ENCODE data around the gene PARP8.
"Not testable (repeated sequence)": the region's sequence is repeated elsewhere in the genome, so short reads cannot be mapped to it uniquely, and the experiment has no call there.

PARP8 gene, protein sequence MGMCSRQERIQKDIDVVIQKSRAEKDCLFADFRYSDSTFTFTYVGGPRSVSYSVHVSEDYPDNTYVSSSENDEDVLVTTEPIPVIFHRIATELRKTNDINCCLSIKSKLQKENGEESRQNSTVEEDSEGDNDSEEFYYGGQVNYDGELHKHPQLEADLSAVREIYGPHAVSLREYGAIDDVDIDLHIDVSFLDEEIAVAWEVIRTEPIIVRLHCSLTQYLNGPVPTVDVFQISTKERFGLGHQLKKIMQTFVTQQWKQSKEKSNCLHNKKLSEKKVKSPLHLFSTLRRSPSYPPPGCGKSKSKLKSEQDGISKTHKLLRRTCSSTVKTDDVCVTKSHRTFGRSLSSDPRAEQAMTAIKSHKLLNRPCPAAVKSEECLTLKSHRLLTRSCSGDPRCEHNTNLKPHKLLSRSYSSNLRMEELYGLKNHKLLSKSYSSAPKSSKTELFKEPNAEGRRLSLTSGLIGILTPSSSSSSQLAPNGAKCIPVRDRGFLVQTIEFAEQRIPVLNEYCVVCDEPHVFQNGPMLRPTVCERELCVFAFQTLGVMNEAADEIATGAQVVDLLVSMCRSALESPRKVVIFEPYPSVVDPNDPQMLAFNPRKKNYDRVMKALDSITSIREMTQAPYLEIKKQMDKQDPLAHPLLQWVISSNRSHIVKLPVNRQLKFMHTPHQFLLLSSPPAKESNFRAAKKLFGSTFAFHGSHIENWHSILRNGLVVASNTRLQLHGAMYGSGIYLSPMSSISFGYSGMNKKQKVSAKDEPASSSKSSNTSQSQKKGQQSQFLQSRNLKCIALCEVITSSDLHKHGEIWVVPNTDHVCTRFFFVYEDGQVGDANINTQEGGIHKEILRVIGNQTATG

DNA sequence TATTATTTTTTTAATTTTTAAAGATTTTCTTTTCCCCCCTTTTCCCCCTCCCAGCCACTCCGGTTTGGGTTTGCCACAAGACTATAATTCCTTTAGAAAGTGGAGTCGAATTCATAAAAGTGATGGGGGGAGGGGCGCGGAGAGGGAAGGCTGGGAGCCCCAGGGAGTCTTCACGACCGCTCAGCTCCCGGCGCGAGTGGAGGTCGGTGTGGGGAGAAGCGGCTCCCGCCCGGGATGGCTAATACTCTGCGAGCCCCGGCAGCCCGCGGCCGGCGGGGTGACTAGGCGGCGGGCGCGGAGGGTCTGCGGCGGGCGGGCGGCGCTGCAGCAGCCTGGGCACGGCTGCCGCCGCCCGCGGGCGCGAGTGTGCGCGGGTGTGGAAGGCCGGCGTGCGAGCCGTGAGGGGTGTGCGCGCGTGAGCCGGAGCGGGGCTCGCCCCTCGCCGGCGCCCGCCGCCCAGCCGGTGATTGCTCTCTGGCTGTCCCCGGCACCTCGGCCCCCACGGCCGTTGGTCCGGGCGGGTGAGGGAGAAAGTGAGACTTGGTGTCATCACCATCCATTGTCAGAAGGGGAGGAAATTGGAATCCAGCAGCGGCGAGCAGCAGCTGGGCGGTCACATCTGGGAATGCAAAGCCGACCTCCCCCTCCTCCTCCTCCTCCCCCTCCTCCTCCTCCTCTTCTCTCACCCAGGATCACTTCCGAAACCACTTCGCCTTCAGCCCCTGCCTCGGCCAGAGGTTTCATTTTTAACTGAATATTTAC, at the start of gene PARP8:
TSS of gene PARP8 (plus strand) at position 377 of the 762 bp plus-strand sequence. CDS start 459 bp downstream, outside the sequence.
- peak; percentile 50 for DNase-seq (ENCODE audit: low spot score)

DNA sequence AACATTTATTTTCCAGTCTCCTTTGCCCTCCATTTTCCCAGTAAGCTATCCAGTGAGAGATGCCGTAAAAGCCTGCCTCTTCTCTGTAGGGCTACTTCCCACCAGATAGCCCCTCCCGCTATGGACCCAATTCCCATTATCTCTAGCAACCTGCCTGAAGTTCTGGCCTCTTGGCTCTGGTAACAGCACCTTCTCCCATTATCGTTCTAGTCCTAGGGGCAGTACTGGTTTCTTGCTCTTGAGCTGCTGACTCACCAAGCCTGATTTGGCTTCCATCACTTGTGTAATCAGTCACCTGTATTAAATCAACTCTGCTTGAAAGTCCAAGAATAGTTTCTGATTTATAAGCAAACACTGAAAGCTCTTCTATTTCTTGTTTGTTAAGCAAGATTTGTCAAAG, 42.8 kb upstream of the PARP8 start:
- DNase-seq (ENCODE audit: low spot score): no peak

DNA sequence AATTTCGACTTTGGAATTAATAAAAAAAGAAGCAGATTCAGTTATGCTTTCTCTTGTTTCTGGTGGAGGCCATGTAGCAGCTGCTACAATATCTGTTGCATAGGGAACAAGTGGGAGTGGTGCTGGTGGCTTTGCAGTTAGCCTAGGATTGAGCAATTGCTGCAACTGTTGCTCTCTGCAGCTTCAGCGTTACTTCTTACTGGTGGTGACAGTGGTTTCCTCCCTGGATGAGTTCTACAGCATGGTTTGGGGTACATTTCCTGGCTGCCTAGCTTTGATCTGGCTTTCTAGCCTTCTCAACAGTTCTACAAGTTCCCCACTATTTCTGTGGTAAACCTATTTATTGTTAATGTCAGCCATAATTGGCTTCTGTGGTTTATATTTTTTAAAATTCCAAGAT, 31.6 kb upstream of the PARP8 start:
- DNase-seq (ENCODE audit: low spot score): not testable (repeated sequence)

DNA sequence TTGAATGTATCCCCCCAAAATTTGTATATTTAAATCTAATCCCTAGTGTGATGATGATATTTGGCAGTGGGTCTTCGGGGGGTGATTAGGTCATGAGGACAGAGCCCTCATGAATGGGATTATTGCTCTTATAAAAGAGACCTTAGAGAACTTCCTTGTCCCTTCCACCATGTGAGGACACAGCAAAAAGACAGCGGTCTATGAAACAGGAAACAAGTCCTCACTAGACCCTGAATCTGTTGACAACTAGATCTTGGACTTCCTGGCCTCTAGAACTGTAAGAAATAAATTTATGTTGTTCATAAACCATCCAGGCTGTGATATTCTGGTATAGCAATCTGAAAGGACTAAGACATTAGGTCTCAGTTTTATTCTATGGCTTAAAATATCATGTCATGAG, 28.9 kb upstream of the PARP8 start:
- DNase-seq (ENCODE audit: low spot score): not testable (repeated sequence)

DNA sequence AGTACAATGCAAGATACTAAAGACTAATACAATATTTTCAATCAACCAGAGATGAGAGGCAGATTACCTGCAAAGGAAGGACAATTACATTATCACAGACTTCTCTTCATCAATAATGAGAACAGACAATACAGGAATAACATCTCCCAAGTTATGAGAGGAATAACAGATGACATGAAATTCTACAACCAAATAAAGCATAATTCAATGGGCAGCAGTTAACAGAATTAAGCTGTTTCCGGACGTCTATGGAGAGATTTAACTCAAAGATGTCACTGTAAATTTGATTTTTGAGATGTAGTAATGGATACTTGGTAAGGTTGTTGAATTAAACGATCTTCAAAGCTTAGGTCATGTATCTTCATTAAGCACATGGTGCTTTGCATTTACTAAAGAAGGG, 19.8 kb upstream of the PARP8 start:
- no peak for DNase-seq (ENCODE audit: low spot score)

DNA sequence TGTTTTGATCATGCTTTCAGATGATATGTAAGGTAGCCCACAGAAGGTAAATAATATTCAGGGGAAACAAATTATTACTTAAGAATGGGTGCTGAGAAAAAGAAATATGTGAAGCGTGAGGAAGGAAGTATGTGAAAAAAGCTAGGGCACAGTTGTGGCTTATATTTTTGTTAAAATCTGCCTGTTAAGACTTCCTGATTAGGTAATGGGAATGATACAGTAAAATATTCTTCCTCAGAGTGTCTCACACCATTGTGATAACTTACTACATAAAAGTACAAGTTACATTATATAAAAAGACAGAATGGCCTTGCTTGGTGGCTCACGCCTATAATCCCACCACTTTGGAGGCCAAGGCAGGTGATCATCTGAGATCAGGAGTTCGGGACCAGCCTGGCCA, 18.7 kb upstream of the PARP8 start:
- no peak for DNase-seq (ENCODE audit: low spot score)

DNA sequence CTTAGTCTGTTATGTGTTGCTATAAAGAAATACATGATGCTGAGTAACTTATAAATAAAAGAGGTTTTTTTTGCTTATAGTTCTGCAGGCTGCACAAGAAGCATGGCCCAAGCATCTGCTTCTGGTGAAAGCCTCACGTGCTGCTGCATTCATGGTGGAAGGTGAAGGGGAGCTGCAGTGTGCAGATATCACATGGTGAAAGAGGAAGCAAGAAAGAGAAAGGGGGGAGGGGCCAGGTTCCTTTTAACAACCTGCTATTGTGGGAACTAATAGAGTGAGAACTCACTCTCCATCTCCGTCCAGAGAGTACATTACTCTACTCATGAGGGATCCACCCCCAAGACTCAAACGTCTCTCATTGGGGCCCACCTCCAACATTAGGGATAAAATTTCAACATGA, 12.5 kb upstream of the PARP8 start:
- no peak for DNase-seq (ENCODE audit: low spot score)

DNA sequence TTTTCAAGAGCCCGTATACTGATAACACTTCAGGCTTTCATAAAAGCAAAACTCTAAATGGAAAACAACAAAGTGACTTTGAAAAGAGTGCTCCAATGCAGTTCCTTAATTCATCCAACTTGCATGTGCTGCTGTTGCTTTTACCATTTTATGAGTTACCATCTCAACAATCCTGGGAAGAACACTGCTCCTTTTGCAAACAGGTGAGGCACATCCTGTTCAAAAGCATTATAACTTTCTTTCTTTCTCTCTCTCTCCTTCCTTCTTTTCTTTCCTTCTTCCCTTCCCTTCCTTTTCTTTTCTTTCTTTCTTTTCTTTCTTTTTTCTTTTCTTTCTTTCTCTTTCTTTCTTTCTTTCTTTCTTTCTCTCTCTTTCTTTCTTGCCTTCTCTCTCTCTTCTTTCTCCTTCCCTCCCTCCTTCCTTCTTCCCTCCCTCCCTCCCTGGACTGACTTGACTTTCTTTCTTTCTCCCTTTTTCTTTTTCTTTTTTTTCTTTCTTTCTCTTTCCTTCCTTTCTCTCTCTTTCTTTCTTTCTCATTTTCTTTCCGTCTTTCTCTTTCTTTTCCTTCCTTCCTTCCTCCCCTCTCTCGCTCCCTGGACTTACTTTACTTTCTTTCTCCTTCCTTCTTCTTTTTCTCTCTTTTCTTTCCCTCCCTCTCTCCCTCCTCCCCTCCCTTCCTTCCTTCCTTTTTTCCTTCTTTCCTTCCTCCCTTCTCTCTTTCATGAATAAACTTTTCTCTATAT, 11.2 kb upstream of the PARP8 start:
- DNase-seq (ENCODE audit: low spot score): no peak

DNA sequence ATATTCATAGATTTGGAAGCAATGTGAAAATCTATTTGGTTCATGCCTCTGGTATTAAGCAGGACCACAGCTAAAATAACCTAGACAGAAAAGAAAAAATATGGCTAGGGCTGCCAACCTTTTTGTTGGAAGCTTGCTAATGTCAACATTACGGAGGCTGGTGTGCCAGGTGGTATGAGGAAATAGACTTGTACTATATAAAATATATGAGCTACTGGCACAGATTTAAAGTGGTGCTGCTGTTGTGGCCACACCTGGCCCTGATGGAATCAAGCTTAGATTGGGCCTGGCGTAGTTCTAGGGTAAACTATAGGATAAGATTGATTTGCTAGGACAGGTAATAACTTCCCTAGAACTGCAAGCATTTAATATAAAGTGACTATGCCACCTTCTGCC, 10.6 kb upstream of the PARP8 start:
- no peak for DNase-seq (ENCODE audit: low spot score)

DNA sequence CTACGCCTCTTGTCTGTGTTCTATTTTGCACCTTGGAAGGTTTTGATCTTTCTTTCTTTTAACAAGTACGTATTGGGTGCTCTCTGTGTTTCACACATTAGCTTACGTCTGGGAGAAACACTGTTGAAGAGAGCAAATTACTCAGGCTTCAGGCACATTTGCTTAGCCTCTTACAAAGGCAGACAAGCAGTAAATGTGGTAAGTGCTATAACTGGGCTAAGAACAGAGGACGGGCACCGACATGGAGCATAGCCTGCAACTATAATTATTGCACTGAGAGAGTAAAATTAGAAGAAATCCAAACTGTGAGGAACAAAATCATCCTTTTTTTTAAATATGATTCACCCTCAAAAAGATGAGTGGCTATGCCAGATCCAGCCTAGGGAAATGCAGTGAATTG, 9.4 kb upstream of the PARP8 start:
- no peak for DNase-seq (ENCODE audit: low spot score)

DNA sequence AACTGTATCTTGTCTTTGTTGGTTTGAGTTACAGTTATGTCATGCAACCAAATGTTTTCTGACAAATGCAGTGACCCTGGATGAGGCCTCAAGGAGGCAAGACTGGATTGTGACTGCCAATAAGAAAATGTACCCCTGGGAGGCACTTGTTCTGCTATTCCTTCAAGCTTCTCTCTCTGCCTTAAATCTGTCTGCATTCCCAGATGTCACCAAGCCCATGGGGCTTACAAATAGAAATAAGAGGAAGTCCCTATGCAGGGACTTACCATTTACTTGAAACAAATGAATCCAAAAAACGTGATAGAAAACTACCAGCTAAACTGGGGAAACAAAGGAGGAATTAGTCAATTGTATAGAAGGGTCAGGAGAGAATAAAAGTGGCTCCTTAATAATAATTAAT, 8.2 kb upstream of the PARP8 start:
- no peak for DNase-seq (ENCODE audit: low spot score)

DNA sequence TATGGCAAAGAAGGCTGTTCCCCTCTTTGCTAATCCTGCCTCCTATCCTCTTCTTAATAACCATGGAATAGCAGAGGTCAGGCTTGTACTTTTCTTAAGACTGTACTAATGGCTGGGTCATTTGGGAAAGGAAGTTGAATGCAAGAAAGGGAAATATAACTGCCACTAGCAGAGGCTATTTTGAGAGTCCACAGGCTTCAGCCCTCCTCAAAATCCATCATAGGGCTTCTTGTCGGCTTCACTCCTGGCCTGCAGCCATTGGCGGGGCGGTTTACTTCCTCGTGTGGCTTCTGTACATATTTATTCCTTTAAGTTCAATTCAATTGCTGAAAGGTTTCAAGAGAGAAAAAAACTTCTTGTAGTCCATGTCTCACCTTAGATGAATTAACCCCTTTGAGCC, 2.8 kb upstream of the PARP8 start:
- no peak for DNase-seq (ENCODE audit: low spot score)

DNA sequence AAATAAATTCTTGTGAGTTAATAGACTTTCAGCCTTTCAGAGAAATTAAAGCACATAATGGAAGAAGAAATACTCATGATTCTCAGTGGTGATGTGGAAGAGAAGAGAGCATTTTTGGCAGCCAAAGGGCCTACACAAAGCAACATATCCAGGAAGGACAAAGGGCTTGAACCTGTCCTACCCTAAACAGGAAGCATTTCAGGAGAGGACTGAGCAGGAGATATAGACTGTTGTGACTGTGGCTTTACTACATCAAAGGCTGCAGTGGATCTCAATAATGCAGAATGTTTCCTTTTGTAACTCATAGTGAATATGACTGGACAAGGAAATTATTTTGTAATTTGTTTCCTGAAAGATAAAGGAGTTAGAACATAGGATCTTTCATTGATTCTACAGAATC, 1.3 kb upstream of the PARP8 start:
- DNase-seq (ENCODE audit: low spot score): no peak

DNA sequence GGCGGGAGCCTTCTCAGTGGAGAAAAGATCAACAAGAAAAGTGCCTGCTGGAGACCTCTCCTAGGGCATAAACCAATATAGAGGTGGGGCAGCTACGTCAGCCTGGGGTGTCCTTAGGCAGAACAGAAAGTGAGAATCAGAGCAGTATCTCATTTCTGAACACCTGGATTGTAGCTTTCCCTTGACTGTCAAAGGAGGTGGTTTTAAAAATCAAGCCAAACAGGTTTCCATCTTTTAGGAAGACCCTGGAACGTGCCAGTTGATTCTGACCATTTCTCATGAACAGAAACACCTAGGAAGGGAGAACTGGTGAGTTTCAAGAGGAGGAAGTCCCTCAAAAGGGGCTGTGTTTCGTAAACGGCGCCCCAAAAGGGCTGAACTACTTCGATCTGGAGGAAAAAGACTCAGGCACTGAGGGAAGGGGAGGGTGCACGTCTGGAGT, 655 bp upstream of the PARP8 start:
- DNase-seq (ENCODE audit: low spot score): not testable (repeated sequence)

DNA sequence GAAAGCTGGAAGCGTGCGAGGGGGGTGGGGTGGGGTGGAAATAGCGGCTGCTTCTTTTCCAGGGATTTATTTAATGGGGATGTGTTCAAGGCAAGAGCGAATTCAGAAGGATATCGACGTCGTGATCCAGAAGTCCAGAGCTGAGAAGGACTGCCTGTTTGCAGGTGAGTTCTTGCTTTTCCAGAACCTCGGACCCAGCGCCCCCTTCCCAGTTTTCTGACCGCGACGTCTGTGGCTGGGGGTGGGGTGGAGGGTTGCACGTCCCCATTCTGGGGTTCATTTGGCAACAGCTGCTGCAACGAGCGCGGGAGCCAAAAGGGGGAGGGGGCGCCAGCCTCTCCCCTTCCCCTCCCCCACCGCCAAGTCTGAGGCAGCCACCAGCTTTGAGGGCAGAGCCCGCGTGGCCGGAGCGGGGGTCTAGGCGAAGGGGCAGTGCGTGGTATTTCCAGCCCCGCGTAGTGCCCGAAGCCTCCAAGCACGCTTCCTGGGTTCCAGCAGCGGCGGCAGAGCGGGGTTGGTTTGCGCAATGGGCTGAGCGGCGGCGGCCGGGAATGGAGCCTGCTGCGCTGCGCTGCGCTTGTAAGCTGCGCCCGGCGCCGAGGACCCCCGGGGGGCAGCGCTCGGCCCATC, 701 bp downstream of the PARP8 start:
- peak; percentile 22 for DNase-seq (ENCODE audit: low spot score)

DNA sequence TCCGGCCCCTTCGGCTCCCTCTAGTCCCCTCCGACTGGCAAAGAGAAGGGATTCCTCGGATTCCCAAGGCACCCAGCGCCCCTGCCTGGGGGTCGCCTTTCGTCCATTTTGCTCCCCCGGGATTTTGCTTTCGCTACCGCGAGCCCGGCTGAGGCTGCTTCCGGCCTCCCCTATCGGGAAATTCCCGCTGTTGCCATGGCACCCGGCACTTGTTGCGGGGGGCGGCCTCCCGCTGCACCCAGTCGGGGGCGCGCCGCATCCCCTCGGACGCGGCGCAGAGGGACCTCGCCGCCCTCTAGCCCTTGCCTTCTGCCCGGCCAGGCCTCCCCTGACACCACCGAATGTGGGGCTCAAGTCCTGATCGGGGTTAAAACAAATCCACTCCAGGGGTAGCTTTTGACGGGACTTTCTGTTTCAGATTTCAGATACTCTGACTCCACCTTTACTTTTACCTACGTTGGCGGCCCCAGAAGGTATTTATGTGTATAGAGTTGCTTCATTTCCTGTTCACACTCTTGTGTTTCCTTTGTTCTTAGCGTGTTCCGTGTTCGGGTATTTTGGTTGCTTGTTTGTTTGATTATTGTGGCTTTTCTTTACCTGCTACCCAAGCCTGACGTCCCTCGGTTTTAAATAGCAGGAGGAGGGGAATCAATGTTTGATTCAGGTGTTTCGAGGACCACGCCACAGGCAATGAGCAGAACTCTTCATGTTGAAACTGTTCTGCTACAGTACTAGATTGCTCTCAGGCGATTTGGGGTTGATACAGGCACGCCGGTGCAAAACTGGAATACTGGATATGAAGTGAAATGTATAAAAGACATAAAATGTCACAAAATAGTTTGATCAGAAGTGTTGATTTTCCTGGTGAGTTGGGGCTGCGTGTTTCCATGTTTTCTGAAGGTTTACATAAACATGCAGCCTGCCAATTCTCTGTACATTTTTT, 1.5 kb downstream of the PARP8 start:
- peak; percentile 36 for DNase-seq (ENCODE audit: low spot score)

DNA sequence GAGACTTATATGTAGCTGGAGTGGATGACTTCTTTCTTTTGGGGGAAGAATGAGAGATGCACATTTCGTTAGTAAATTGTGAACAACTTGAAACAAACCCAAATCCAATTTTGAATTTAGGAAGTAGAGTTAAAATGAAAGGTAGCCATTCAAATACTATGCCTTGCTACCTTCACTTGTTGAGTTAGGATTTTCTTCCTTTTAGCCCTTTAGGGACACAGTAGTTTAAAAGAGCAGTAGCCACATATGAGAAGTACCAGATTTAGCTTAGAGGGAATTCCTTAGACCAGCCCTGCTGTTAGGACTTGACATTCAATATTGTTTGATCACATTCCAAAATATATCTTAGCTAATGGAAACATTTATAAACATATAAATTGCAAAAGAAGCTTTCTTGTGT, 2.2 kb downstream of the PARP8 start:
- DNase-seq (ENCODE audit: low spot score): not testable (repeated sequence)

DNA sequence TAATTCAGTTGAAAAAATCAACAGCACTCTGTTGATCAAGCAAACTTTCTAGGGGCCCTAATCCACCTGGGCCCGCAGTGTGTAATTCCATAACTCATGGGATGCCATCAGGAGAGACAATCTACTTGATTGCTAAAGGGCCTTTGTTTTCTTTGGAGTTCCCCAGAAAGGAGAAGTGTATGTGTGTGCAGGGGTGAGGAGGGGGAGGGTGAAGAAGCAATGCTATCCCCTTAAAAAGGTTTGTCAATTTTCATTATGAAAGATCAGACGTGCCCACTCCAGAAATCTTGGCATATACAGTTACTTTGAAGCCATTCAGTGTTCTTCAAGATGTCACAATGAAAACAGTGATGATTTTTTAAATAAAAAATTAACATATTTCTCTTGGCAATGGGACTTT, 6.2 kb downstream of the PARP8 start:
- DNase-seq (ENCODE audit: low spot score): no peak

DNA sequence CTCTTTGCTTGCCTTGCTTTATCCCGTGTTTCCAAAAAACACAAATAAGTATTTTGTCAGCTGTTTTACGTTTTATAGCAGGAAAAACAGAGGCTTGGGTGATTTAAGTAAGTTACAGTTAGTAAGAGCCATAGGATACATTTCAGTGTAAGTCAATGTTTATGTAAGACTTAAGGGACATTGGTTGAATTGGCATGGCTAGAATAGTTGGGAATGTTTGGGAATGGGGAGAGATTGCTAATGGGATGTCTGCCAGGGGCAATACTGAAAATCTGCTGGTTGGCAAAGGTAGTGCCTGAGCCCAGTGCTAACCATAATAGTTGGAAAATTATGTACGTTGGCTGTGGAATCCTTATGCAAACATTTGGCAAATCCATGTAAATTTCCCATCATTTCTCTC, 7.0 kb downstream of the PARP8 start:
- not testable (repeated sequence) for DNase-seq (ENCODE audit: low spot score)

DNA sequence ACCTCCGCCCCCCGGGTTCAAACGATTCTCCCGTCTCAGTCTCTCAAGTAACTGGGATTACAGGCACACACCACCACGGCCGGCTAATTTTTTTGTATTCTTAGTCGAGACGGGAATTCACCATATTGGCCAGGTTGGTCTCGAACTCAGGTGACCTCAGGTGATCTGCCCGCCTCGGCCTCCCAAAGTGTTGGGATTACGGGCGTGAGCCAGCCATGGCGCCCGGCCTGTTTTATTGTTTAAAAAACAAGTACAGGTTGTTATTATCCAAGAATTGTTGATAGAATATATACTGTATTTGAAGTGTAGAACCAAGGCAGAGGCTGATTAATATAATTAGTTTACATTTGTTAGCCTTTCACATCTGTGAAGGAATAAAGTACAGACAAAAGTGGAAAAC, 8.9 kb downstream of the PARP8 start:
- DNase-seq (ENCODE audit: low spot score): no peak
